ENCODE data around the gene TTC7B.

The TTC7B gene

GRCh38 chr14:90692061-90692460 is 124.2 kb downstream of the TTC7B start:
- H3K36me3 Mint-ChIP-seq (ENCODE audit: low read depth), result peaks cover 20% of the 10 kb centered on the region
- H3K4me1 Mint-ChIP-seq, result peaks cover 17% of the 10 kb centered on the region

GRCh38 chr14:90691627-90692026 is 124.6 kb downstream of the TTC7B start:
- H3K4me3 Mint-ChIP-seq, result no peak overlapping the region
- no peak for TF ChIP-seq CTCF (IDR thresholded peaks at IDR 0.05)
- DNase-seq, result no peak
- peaks cover 13% of the 10 kb centered on the region for H3K4me1 Mint-ChIP-seq
- no peak overlapping the region for H3K27ac Mint-ChIP-seq
- peaks cover 20% of the 10 kb centered on the region for H3K36me3 Mint-ChIP-seq (ENCODE audit: low read depth)
- no peaks in the 10 kb centered on the region for H3K9me3 Mint-ChIP-seq
- no peaks in the 10 kb centered on the region for H3K27me3 Mint-ChIP-seq (ENCODE audit: low read depth, poor library complexity)

More at GRCh38 chr14:90692061-90692460, 124.2 kb downstream of the TTC7B start:
- no peak for DNase-seq
- no peak overlapping the region for H3K4me3 Mint-ChIP-seq
- H3K9me3 Mint-ChIP-seq, result no peaks in the 10 kb centered on the region
- no peak overlapping the region for H3K27ac Mint-ChIP-seq
- no peak for TF ChIP-seq CTCF (IDR thresholded peaks at IDR 0.05)
- H3K27me3 Mint-ChIP-seq (ENCODE audit: low read depth, poor library complexity), result no peaks in the 10 kb centered on the region

- Mint-ChIP-seq H3K4me3 (no peak overlapping the region), H3K27ac (no peak overlapping the region), H3K36me3 (ENCODE audit: low read depth) (peaks cover 34% of the 10 kb centered on the region), H3K4me1 (no peaks in the 10 kb centered on the region), H3K9me3 (no peaks in the 10 kb centered on the region), H3K27me3 (ENCODE audit: low read depth, poor library complexity) (no peaks in the 10 kb centered on the region)
- no peak for TF ChIP-seq CTCF (IDR thresholded peaks at IDR 0.05)
- no peak for DNase-seq
These were observed 128.6 kb downstream of the TTC7B start for GRCh38 chr14:90687680-90688079.

GRCh38 chr14:90682615-90683014 is 133.6 kb downstream of the TTC7B start:
- peaks cover 2% of the 10 kb centered on the region for H3K4me1 Mint-ChIP-seq
- H3K9me3 Mint-ChIP-seq, result no peaks in the 10 kb centered on the region
- DNase-seq, result no peak
- peaks cover 2% of the 10 kb centered on the region for H3K27me3 Mint-ChIP-seq (ENCODE audit: low read depth, poor library complexity)
- no peak for TF ChIP-seq CTCF (IDR thresholded peaks at IDR 0.05)
- H3K27ac Mint-ChIP-seq, result no peak overlapping the region
- H3K36me3 Mint-ChIP-seq (ENCODE audit: low read depth), result peaks cover 20% of the 10 kb centered on the region
- no peak overlapping the region for H3K4me3 Mint-ChIP-seq

GRCh38 chr14:90681929-90682328 is 134.3 kb downstream of the TTC7B start:
- Mint-ChIP-seq H3K27ac (no peak overlapping the region), H3K36me3 (ENCODE audit: low read depth) (peaks cover 14% of the 10 kb centered on the region), H3K4me3 (no peak overlapping the region), H3K9me3 (no peaks in the 10 kb centered on the region), H3K4me1 (peaks cover 9% of the 10 kb centered on the region), H3K27me3 (ENCODE audit: low read depth, poor library complexity) (peaks cover 2% of the 10 kb centered on the region)
- DNase-seq, result no peak
- no peak for TF ChIP-seq CTCF (IDR thresholded peaks at IDR 0.05)

- no peak for DNase-seq
- Mint-ChIP-seq H3K4me3 (no peak overlapping the region), H3K27ac (no peak overlapping the region)
These were observed 137.3 kb downstream of the TTC7B start for GRCh38 chr14:90678846-90679362.

More at GRCh38 chr14:90678846-90679362, 137.3 kb downstream of the TTC7B start:
- TF ChIP-seq CTCF (IDR thresholded peaks at IDR 0.05), result no peak
- H3K27me3 Mint-ChIP-seq (ENCODE audit: low read depth, poor library complexity), result peaks cover 2% of the 10 kb centered on the region
- H3K4me1 Mint-ChIP-seq, result peaks cover 10% of the 10 kb centered on the region
- peaks cover 2% of the 10 kb centered on the region for H3K36me3 Mint-ChIP-seq (ENCODE audit: low read depth)
- H3K9me3 Mint-ChIP-seq, result no peaks in the 10 kb centered on the region
